Limb (tissue), 2 donors: ENCODE measurements around the gene ESPNL.

ENCODE experiments used
- DNase-seq, 2 donors: peaks; one replicate each; pipeline ENCODE4 v3.0.0-alpha.2; 2016; ENCODE audit errors: extremely low spot score in 2 of 2

ESPNL gene

DNA sequence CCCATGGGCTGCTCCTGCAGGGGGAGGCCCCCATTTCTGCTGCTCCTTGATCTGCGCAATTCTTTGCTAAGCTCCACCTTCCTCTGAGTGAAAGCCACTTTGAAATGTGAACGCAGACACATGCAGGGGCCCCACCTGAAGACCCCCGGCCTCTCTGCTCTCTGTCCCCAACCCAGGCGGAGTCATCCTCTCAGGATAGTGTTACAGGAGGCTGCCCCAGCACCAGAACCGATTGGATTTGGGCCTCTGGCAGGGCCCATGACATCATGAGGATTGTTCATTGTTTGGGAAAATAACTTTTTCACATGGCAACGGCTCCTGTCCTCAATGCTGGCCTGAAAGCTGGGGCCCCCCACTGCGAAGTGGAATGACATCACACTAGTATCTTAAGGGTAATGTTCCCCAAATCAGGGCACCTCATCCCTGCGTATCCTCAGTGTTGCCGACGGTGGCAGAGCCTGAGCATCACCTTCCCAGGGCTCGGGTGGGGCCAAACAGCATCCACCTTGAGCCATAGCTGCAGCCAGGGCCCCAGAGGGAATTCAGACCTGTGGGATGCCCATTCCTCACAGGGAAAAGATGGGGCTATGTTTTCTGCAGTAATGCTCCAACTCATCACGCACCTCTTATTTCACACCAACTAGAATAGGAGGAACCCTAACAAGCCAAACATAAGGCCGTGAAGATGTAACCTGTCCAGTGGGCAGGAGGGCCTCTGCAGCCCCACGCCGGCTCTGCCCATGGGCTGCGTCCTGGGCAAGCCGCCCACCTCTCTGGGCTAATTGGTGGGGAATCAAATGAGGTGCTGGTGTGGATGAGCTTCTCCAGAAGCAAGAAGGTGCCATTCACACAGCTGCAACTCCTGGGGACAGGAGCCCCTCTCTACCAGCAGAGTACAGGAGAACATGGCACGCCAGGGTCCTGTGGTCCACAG is 55.9 kb downstream of the ESPNL start:
- DNase-seq, result no peak

DNA sequence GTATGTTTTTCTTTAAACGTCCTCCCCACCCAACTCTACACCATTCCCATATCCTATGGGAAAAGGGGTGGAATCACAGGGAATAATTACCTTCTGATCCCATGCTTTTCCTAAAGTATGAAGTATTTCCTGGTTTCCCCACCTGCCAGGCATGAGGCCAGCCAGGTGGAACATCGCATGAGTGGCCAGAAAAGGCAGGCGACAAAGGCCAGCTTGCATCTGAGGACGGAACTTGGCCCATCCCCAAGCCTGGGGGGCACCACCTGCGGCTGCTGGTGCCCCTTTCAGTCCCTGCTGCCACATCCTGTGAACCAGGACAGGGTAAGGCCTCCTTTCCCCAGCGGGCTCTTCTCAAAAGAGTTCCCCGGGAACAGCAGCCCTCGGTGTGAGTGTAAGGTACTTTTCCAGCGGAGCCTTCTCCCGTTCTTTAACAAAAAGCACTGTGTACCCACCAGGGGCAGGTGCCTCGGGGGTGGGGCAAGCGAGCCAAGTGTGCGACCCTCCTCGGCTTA is 57.4 kb downstream of the ESPNL start:
- no peak for DNase-seq

DNA sequence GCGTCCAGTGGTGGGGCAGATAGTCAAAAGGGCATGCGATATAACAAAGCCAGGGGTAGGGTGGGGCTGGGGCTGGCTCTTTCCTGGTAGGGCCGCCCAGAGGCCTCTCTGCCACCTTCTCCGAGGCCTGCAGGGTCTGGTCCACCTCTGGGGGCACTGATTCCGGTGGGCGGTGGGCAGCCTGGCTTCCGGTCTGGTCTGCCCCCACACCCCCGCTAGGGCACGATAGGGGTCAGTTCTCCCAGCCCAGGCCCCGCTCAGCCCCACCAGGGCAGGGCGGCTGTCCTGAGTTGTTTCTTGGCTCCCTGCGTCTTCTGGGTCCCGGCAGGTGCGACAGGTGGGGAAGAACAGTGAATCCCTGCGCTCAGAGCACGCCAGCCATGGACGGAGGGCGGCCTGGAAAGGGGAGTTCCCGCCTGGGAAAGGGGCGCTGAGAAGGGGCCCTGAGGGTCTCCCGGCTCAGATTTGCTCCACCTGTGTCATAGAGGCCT is 57.9 kb downstream of the ESPNL start:
- DNase-seq, result peak in 1 of 2 donors; percentile 31

DNA sequence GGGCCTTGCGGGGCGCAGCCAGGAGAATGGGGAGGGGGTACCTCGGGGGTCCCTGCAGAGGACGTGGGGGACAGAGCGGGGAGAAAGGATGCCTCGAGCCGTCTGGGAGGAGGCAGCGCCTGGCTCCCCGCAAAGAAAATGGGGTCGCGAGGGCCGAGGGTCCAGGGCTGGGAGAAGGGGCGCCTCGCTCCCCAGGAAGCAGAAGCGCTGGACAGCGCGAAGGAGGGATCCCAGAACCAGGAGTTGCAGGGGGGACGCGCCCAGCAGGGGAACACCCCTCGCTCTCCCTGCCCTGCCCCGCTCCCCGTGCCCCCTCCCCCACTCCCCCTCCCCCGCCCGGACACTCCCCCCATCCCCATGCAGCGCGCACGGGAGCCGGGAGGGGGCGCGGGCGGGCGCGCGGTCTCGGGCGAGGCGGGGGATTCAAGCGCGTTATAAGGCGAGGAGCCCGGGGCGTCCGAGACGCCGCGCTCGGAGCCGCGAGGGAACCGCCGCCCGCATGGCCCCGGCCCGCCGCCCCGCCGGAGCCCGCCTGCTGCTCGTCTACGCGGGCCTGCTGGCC is 58.5 kb downstream of the ESPNL start, which contains the start of gene ERFE:
ERFE (plus strand) TSS at position 462 of the 562 bp plus-strand sequence; CDS start at position 500, 38 bp downstream.
- peak in 1 of 2 donors; percentile 83 for DNase-seq

DNA sequence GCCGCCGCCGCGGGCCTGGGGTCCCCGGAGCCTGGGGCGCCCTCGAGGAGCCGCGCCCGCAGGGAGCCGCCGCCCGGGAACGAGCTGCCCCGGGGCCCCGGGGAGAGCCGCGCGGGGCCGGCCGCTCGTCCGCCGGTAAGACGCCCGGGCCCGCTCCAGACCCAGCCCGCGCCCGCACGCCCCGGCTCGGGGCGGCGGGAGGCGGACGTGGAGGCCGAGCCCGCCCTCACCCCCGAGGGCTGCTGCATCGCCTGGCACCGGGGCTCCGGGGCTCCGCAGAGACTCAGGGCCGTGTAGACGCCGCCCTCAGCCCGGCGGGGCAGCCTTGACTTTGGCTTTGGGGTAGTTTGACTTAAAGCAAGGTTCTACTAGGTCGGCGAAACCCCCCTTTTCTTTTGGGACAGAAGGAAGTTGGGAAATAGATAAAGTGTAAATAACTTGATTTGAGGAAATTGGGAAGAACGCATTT is 59.0 kb downstream of the ESPNL start:
- DNase-seq, result peak in 1 of 2 donors; percentile 45

DNA sequence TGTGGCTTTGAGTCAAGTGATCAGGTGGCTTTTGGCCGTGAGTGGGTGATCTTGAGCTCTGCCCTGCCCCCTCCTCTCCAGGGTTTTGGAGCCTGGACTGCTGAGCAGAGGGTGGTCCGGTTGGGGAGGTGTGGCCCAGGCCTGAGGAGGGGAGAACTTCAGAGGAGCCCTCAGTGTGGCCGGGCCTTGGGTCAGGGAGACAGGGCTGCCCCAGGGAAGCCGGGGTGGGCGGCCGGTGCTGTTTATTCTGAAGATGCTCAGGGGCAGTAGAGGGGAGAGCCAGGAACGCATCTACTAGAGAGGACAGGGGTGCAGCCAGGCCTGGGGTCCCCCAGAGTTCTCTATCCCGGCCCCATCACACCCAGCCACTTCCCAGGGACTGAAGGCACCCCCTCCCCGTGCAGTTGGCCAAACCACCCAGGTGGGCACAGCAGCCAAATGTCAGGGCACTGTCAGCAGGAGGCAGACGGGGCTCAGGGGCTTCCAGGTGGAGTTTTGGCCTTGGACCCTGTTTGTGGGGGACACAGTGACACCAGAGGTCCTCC is 59.6 kb downstream of the ESPNL start:
- DNase-seq, result peak in 1 of 2 donors; percentile 30

DNA sequence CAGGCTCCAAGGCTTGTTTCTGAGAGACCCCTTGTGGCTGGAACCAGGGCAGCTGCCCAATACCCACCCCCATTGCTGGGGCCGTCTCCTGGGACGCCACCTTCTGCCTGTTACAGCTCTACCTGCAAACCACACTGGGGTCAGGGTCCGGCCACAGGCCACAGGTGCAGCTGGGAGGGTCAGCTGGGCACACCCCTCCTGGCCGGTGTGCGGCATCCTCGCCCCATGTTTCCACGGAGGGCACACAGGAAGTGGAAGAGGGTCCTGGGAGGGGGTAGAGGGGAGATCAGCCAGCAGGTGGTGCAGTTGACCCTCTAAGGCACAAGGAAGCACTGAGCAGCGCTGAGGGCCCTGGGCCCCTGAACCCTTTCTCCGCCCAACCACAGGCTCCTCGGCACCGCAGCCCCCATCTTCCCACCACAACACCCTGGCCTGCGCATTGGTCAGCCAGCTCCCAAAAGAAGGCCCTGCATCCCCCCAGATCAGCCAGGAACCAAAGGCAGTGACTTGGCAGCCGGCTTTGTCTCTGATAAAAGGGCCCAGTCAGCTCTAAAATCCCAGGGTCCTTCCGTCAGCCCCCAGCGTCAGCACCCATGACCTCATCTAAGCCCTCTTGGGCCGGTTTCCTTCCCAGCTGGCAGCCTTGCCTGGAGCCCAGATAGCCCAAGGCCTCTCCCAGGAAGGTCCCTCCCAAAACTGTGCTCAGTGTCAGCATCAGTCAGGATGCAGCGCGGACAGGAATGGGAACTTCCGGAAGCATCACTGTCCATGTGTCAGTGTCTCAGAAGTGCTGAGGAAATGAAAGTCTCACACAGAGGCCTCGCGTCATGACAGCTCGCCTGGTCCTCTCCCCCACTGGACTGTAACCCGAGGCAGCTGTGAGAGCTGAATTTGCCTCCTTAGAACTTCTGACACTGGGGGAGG is 60.3 kb downstream of the ESPNL start:
- DNase-seq, result peak in 1 of 2 donors; percentile 45

DNA sequence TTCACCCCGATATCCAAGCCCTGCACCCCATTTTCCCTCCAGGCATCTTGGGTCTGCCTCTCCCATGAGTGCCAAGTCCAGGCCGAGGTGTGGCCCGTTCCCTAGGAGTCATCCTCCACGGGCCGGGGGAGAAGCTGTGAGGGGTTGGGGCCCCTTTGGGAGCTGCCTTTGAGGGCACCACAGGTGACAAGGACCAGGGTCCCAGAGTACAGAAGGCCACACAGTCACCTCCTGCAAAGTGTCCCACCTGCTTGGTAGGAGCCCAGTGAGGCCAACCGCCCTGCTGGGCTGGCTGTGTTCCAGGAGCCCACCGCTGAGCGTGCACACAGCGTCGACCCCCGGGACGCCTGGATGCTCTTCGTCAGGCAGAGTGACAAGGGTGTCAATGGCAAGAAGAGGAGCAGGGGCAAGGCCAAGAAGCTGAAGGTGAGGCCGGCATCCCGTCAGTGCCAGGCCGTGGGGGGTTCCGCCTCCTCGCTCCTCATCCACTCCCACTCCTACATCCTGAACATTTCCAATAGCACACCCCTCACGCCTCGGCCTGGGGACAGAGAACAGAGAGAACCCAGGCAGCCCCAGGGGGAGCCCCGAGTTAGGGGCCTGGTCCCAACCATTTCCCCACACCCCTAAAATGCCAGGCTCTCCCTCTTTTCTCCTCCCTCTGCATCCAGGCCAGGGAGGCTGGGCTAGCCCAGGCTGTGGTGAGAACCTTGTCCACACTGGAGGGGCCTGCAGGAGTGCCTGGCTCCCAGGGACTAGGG is 61.3 kb downstream of the ESPNL start:
- DNase-seq, result peak in 1 of 2 donors; percentile 27

DNA sequence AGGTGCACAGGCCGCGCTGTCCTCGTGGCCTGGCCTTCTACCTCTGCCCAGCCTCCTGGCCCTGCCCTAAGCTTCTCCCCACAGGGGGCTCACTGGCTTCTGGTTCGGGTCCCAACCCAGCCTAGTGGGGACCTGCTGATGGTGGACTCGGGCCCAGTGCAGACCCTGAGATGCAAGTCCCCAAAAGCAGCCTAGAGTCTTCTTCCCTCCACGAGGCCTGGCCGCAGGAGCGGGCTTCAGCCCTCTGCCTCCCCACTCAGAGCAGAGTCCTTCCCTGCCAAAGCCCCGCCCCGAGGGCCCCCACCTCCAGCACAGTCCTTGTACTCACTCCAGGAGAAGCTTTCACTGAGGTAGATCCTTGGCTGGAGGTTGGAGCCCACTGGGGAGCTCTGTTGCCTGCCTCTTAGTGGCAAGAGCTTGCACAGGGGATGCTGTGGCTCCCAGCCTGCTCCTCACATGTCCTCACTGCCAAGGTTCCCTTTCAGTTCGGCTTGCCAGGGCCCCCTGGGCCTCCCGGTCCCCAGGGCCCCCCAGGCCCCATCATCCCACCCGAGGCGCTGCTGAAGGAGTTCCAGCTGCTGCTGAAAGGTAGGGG is 62.2 kb downstream of the ESPNL start:
- DNase-seq, result peak in 1 of 2 donors; percentile 30

DNA sequence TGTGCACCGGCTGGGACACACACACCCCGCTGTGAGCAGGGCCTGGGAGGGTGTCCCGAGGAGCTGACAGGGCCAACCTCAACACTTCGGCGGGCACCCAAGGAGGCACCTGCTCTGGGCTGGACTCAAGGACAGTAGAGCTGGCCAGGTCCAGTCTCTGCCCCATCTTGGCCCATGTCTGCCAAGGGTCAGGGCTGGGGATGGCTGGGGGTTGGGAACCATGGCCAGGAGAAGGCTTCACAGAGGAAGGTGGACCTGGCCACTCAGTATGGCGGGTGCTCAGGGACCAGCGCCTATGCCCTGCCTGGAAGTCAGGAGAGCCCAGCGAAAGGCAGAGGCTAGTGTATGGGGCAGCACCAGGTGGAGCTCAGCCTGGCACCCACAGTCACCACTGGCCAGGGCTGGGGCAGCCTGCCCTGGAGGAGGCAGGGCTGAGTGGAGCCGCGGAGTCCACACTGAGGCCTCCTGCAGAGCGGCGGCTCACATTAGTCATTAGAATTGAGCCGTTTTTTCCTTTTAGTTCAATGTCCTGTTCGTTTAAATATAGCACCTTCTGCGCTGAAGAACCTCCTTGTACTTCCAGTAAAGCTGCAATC is 62.8 kb downstream of the ESPNL start:
- DNase-seq, result peak in 1 of 2 donors; percentile 29

DNA sequence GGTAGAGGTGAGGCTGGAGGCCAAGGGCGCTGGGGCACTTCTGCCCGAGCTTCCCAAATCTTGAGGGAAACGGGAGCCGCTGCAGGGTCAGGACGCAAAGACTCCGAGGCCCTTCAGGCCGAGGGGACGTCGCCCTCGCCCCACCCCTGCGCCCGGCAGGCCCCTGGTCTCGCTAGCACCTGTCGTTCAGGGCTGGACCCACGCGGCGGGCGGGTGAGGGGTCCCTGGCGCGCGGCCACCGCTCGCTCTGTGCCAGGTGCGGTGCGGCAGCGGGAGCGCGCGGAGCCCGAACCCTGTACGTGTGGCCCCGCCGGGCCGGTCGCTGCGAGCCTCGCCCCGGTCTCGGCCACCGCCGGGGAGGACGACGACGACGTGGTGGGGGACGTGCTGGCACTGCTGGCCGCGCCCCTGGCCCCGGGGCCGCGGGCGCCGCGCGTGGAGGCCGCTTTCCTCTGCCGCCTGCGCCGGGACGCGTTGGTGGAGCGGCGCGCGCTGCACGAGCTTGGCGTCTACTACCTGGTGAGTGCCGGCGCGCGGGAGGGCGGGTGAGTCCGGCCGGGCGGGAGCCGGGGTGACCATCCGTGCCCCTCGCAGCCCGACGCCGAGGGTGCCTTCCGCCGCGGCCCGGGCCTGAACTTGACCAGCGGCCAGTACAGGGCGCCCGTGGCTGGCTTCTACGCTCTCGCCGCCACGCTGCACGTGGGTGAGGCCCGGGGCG is 63.5 kb downstream of the ESPNL start:
- DNase-seq, result peak in 1 of 2 donors; percentile 51

DNA sequence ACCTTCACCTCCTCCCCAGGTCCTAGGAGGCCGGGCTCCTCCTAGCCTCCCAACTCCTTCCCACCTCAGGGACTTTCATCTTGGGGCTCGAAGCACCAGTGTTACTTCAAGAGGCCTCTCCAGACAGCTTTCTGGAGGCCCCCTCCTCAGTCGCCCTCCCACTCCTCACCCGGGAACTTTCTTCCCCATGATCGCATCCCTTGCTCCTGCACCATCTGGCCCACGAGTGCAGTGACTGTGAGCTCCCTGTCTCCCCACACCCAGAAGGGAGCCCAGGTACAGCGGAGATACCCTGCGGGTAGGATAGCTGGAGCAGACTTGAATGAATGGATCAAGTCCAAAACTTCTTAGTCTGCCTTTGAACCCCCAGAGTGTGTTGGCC is 64.8 kb downstream of the ESPNL start:
- no peak for DNase-seq

DNA sequence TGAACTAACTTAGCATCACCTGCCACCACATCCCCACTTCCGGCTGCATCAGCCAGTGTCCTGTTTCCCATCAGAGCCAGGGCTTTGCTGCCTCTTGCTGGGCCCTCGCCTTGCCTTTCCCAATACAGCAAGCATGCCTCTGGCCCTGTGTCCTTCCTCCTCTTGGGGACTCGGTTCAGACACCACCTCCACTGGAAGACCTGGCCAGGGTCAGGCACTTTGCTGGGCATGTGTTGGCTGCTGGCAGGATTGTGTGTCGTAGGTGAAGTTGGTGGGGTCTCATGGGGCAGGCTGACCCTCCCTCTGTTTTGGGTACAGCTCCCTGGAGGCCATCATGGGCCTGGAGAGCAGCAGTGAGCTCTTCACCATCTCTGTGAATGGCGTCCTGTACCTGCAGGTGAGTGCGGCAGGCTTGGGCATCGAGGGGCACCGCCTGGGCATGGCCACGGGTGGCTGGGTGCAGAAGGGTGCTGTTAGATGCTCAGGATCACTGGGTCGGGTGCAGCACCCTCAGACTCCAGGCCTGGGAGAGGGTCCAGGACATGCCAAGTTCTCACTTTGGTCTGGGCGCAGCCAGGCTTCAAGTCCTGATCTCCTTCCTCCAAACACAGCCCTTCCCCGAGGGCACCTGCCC is 65.3 kb downstream of the ESPNL start:
- DNase-seq, result no peak

DNA sequence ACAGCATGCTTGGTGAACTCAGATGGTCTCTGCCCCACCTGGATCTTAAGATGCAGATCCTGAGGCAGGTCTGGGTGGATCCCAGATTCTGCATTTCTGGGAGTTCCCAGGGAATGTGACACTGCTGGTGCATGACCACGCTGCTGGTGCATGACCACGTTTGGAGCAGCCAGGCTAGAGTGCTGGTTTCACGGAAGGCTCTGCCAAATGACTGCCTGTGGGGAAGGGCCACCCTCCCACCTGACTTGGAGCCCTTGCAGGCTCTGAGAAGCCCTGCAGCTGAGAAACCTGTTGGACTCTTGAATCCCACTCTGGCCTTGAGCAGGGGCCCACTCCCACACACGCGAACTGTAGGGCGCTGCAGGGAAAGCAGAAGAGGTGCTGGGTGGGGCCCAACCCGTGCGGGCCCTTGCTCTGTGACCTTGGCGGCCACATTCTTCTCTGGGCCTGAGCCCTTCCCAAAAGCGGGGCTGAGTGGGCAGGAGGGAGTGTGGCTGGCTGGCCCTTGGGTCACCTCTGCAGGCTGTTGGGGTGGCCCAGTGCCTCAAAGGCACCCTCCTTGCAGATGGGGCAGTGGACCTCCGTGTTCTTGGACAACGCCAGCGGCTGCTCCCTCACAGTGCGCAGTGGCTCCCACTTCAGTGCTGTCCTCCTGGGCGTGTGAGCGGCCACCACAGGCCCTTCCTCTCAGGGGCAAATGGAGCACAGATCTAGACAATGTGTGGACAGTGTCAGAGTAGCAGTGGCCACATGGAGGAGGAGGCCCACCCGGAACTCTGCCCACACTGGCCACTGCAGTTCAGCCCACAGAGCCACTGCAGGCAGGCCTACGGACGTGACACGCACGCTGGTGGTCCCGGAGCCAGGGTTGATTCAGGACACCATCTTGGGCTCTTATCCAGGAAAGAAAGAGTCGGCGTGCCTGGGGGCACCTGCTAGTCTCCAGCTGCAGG is 66.5 kb downstream of the ESPNL start:
- peak in 1 of 2 donors; percentile 33 for DNase-seq

DNA sequence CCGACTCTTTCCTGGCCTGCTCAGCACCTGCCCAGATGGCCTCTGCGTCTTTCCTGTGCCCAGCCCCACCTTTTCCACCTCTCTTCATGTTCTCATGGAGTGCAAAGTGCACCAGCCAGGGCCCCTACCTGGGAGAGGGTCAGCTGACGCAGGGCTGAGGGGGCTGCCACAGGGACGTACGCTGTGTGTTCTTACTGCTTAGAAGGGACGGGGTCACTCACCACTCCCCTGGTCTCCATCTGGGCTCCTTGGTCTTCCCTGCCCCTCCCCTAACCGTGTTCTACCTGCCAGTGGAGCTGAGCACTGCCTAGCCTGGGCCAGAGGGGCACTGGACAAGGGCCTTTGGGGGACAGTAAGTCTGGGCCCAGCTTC is 67.2 kb downstream of the ESPNL start:
- peak in 1 of 2 donors; percentile 27 for DNase-seq

DNA sequence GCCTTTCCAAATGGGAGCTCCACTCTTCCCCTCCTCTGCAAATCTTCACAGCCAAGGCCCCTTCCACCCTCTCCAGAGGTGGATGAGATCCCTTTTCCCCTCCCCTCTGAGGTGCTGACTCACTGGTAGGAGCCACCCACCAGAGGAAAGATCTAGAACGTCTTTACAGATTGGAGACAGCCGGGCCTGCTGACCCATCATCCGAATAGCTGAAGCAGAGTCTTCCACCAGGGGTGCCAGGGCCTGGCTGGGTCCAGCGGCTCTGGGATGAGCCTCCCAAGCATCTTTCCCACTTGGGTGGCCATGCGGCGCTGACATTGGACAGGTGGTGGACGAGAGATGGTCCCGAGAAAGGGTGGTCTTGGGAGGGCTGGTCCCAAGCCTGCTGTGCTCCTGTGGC is 67.6 kb downstream of the ESPNL start:
- peak in 1 of 2 donors; percentile 25 for DNase-seq
